K562 (cell line): Measurements from ENCODE around the gene AIFM3. TPM values are rescaled to one million over a fixed set of nuclear protein-coding genes. Genes with fewer than 3 reads are reported as not detected.

Source experiments
- TARDBP ChIP-seq: fragments of 450-650 bp; IDR thresholded peaks from 2 replicates; pipeline ENCODE4 v1.6.1; 2016
- TEAD1 ChIP-seq, 2 experiments: fragments of 450-650 bp in 1 of 2; sonication (generic) in 1 of 2; formaldehyde crosslinking; IDR thresholded peaks; 2 replicates each; pipeline versions ENCODE4 v1.4.0 to v1.8.0; 2020 to 2022; ENCODE audit warnings: mild to moderate bottlenecking in 2 of 2, missing genetic modification reagents in 1 of 2
- THRAP3 ChIP-seq: fragments of 450-650 bp; IDR thresholded peaks from 2 replicates; pipeline ENCODE4 v1.6.1; 2016; ENCODE audit warnings: mild to moderate bottlenecking, inconsistent platforms, borderline replicate concordance
- ZNF79 ChIP-seq: fragments of 250-450 bp; sonication (Bioruptor Pico); IDR thresholded peaks from 2 replicates; pipeline ENCODE4 v1.4.0; 2020; ENCODE audit warnings: low read depth, mild to moderate bottlenecking, moderate library complexity
- polyA plus RNA-seq, 8 experiments: library from polyadenylated mRNA; depleted of rRNA in 4 of 8; stranded (reverse) in 5 of 8; unstranded in 3 of 8; fragments of >200 nt; fragmentation: Nextera tagmentation in 2 of 8; fragmentation: Illumina TruSeq in 1 of 8; extraction: Ambion mirVana in 2 of 8; extraction: Trizol in 1 of 8; gene quantifications; 2 replicates each; pipeline versions ENCODE4 v1.2.1 to v1.2.3, GENCODE V29; 2011 to 2014; ENCODE audit warnings: inconsistent platforms in 1 of 8, missing spikeins in 1 of 8
- total RNA-seq, 7 experiments: library from RNA; depleted of rRNA in 6 of 7; stranded (reverse); fragments of >200 nt in 6 of 7; fragmentation: Illumina TruSeq in 2 of 7; extraction: Trizol in 2 of 7; gene quantifications; 2 replicates each; pipeline versions ENCODE4 v1.2.1 to v1.2.3, GENCODE V29; 2011 to 2021; ENCODE audit warnings: low replicate concordance in 1 of 7
- TF ChIP-seq, protein P1 (sequence below): fragments of 150-350 bp; IDR thresholded peaks from 2 replicates; pipeline ENCODE4 v1.6.1; 2014; ENCODE audit warnings: low read depth, mild to moderate bottlenecking, low read length, borderline replicate concordance
- TF ChIP-seq, protein P2 (sequence below): sonication (generic); formaldehyde crosslinking; IDR thresholded peaks from 2 replicates; pipeline ENCODE4 v1.8.1; 2023; ENCODE audit warnings: mild to moderate bottlenecking, missing genetic modification reagents, moderate library complexity
- TF ChIP-seq, protein P3 (sequence below): fragments of 250-450 bp; sonication (Bioruptor Pico); IDR thresholded peaks from 2 replicates; pipeline ENCODE4 v1.4.0; 2020; ENCODE audit warnings: mild to moderate bottlenecking, moderate library complexity
- TF ChIP-seq, protein P4 (sequence below): sonication (generic); formaldehyde crosslinking; IDR thresholded peaks from 2 replicates; pipeline ENCODE4 v1.8.0; 2022; ENCODE audit warnings: missing genetic modification reagents, mild to moderate bottlenecking, borderline replicate concordance
- TF ChIP-seq, protein P5 (sequence below): IDR thresholded peaks from 3 replicates; pipeline ENCODE4 v1.6.1; 2011; ENCODE audit warnings: borderline replicate concordance, mild to moderate bottlenecking, moderate library complexity; ENCODE audit not compliant: insufficient read length; ENCODE audit errors: extremely low read depth
- TF ChIP-seq, protein P6 (sequence below): IDR thresholded peaks from 2 replicates; pipeline ENCODE4 v1.6.1; 2012; ENCODE audit warnings: low read depth, low read length, improper control_type of control experiment, borderline replicate concordance

The AIFM3 gene
- total and polyA plus RNA-seq, 9 of the 15 experiments (the other 6 are each of a cell fraction or from before 2014, with no cell fraction given): 0.03 to 0.20 (median 0.07) TPM; not detected in 1

DNA sequence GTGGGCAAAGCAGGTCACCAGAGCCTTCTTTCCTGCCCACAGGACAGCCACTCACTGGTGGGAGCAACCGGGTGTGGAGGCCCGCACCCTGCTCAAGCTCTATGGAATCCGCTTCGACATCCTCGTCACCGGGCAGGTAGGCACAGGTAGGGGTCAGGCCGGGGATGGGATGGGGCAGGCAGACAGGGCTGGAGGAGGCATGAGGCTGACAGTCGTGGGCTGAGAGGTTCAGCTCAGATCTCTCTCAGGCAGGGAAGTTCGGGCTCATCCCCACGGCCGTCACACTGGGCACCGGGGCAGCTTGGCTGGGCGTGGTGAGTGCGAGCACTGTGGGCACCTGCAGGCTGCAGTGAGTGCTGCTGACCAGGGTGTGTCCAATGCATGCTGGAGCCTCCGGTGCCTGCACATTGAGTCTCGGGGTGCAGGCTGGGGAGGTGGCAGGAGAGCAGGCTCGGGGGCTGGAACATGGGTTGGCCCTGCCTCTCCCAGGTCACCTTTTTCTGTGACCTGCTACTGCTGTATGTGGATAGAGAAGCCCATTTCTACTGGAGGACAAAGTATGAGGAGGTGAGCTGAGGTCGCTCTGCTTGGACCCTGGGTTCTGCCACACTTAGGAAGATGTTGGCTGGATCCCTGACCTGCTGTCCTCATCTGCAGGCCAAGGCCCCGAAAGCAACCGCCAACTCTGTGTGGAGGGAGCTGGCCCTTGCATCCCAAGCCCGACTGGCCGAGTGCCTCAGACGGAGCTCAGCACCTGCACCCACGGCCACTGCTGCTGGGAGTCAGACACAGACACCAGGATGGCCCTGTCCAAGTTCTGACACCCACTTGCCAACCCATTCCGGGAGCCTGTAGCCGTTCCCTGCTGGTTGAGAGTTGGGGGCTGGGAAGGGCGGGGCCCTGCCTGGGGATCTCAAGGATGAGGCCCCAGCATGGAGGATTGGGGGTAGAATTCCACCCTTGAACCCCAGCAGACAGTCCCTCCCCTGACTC, 59.0 kb downstream of the AIFM3 start (continued):
- TF ChIP-seq, protein P1, sequence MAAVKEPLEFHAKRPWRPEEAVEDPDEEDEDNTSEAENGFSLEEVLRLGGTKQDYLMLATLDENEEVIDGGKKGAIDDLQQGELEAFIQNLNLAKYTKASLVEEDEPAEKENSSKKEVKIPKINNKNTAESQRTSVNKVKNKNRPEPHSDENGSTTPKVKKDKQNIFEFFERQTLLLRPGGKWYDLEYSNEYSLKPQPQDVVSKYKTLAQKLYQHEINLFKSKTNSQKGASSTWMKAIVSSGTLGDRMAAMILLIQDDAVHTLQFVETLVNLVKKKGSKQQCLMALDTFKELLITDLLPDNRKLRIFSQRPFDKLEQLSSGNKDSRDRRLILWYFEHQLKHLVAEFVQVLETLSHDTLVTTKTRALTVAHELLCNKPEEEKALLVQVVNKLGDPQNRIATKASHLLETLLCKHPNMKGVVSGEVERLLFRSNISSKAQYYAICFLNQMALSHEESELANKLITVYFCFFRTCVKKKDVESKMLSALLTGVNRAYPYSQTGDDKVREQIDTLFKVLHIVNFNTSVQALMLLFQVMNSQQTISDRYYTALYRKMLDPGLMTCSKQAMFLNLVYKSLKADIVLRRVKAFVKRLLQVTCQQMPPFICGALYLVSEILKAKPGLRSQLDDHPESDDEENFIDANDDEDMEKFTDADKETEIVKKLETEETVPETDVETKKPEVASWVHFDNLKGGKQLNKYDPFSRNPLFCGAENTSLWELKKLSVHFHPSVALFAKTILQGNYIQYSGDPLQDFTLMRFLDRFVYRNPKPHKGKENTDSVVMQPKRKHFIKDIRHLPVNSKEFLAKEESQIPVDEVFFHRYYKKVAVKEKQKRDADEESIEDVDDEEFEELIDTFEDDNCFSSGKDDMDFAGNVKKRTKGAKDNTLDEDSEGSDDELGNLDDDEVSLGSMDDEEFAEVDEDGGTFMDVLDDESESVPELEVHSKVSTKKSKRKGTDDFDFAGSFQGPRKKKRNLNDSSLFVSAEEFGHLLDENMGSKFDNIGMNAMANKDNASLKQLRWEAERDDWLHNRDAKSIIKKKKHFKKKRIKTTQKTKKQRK: no peak
- TF ChIP-seq THRAP3: no peak
- peak in 1 of 2 experiments; percentile 19; a peak in 1 of 4 replicates for TF ChIP-seq TEAD1 (CRISPR knock-in tag; IDR thresholded peaks at IDR 0.05)
- no peak for TF ChIP-seq ZNF79 (CRISPR knock-in tag)
- no peak for TF ChIP-seq TARDBP
- TF ChIP-seq, protein P2, sequence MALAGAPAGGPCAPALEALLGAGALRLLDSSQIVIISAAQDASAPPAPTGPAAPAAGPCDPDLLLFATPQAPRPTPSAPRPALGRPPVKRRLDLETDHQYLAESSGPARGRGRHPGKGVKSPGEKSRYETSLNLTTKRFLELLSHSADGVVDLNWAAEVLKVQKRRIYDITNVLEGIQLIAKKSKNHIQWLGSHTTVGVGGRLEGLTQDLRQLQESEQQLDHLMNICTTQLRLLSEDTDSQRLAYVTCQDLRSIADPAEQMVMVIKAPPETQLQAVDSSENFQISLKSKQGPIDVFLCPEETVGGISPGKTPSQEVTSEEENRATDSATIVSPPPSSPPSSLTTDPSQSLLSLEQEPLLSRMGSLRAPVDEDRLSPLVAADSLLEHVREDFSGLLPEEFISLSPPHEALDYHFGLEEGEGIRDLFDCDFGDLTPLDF (CRISPR knock-in tag): no peak
- TF ChIP-seq, protein P3, sequence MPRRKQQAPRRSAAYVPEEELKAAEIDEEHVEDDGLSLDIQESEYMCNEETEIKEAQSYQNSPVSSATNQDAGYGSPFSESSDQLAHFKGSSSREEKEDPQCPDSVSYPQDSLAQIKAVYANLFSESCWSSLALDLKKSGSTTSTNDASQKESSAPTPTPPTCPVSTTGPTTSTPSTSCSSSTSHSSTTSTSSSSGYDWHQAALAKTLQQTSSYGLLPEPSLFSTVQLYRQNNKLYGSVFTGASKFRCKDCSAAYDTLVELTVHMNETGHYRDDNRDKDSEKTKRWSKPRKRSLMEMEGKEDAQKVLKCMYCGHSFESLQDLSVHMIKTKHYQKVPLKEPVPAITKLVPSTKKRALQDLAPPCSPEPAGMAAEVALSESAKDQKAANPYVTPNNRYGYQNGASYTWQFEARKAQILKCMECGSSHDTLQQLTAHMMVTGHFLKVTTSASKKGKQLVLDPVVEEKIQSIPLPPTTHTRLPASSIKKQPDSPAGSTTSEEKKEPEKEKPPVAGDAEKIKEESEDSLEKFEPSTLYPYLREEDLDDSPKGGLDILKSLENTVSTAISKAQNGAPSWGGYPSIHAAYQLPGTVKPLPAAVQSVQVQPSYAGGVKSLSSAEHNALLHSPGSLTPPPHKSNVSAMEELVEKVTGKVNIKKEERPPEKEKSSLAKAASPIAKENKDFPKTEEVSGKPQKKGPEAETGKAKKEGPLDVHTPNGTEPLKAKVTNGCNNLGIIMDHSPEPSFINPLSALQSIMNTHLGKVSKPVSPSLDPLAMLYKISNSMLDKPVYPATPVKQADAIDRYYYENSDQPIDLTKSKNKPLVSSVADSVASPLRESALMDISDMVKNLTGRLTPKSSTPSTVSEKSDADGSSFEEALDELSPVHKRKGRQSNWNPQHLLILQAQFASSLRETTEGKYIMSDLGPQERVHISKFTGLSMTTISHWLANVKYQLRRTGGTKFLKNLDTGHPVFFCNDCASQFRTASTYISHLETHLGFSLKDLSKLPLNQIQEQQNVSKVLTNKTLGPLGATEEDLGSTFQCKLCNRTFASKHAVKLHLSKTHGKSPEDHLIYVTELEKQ (CRISPR knock-in tag): peak; percentile 72; the same call in 1 of the 2 replicates
- TF ChIP-seq, protein P4, sequence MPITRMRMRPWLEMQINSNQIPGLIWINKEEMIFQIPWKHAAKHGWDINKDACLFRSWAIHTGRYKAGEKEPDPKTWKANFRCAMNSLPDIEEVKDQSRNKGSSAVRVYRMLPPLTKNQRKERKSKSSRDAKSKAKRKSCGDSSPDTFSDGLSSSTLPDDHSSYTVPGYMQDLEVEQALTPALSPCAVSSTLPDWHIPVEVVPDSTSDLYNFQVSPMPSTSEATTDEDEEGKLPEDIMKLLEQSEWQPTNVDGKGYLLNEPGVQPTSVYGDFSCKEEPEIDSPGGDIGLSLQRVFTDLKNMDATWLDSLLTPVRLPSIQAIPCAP (CRISPR knock-in tag): no peak
- TF ChIP-seq, protein P5, sequence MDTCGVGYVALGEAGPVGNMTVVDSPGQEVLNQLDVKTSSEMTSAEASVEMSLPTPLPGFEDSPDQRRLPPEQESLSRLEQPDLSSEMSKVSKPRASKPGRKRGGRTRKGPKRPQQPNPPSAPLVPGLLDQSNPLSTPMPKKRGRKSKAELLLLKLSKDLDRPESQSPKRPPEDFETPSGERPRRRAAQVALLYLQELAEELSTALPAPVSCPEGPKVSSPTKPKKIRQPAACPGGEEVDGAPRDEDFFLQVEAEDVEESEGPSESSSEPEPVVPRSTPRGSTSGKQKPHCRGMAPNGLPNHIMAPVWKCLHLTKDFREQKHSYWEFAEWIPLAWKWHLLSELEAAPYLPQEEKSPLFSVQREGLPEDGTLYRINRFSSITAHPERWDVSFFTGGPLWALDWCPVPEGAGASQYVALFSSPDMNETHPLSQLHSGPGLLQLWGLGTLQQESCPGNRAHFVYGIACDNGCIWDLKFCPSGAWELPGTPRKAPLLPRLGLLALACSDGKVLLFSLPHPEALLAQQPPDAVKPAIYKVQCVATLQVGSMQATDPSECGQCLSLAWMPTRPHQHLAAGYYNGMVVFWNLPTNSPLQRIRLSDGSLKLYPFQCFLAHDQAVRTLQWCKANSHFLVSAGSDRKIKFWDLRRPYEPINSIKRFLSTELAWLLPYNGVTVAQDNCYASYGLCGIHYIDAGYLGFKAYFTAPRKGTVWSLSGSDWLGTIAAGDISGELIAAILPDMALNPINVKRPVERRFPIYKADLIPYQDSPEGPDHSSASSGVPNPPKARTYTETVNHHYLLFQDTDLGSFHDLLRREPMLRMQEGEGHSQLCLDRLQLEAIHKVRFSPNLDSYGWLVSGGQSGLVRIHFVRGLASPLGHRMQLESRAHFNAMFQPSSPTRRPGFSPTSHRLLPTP: no peak
- TF ChIP-seq, protein P6, sequence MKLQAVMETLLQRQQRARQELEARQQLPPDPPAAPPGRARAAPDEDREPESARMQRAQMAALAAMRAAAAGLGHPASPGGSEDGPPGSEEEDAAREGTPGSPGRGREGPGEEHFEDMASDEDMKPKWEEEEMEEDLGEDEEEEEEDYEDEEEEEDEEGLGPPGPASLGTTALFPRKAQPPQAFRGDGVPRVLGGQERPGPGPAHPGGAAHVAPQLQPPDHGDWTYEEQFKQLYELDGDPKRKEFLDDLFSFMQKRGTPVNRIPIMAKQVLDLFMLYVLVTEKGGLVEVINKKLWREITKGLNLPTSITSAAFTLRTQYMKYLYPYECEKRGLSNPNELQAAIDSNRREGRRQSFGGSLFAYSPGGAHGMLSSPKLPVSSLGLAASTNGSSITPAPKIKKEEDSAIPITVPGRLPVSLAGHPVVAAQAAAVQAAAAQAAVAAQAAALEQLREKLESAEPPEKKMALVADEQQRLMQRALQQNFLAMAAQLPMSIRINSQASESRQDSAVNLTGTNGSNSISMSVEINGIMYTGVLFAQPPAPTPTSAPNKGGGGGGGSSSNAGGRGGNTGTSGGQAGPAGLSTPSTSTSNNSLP: no peak
